ENCODE results near the gene GDE1. TPM values are rescaled to one million over a fixed set of nuclear protein-coding genes. Genes with fewer than 3 reads are reported as not detected.
"Not testable (repeated sequence)": the region's sequence is repeated elsewhere in the genome, so short reads cannot be mapped to it uniquely, and the experiment has no call there.

Gene GDE1
- total RNA-seq, 2 experiments from 2014 or later: 13.8 to 18.1 TPM

DNA sequence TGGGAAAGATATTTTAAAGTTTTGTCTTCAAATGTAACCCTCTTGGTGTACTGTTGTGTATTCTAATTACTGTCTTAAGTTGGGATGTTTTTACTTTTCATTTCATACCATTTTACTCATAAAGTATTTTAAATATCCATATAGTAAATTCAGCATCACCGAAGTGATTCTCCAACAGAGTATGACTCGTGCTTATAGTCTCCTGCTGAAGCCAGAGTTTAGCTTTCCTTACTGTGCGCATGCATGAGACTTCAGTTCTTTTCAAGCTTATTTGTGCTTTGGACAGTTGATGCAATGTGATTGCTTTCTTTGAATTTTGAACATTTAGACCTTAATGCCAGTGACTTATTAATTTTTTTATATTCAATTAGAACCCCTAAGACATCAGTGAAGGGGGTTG is 26.2 kb upstream of the GDE1 start:
- CTCF ChIA-PET: interaction anchor here (0.9 to 1.8 kb wide), 3 partner anchors 7 to 36 kb away, joined by 3 to 6 read pairs (median 3); partner anchors contain the start of gene VPS35L
- H3K9me3 Mint-ChIP-seq (ENCODE audit: low read depth): no peaks in the 10 kb centered on the region
- no peak overlapping the region for H3K27ac Mint-ChIP-seq
- H3K4me1 Mint-ChIP-seq: no peaks in the 10 kb centered on the region
- H3K4me3 Mint-ChIP-seq: no peak overlapping the region
- ATAC-seq: no peak
- peaks cover 22% of the 10 kb centered on the region for H3K36me3 Mint-ChIP-seq (ENCODE audit: low read depth)
- DNase-seq: no peak
- intact Hi-C loops (cut with DNase I, micrococcal nuclease): no loop called here
- no peaks in the 10 kb centered on the region for H3K27me3 Mint-ChIP-seq
- POLR2A ChIA-PET: interaction anchor here (0.7 kb wide), 1 partner anchor 38 kb away, joined by 4 read pairs; no protein-coding TSS in a partner anchor

DNA sequence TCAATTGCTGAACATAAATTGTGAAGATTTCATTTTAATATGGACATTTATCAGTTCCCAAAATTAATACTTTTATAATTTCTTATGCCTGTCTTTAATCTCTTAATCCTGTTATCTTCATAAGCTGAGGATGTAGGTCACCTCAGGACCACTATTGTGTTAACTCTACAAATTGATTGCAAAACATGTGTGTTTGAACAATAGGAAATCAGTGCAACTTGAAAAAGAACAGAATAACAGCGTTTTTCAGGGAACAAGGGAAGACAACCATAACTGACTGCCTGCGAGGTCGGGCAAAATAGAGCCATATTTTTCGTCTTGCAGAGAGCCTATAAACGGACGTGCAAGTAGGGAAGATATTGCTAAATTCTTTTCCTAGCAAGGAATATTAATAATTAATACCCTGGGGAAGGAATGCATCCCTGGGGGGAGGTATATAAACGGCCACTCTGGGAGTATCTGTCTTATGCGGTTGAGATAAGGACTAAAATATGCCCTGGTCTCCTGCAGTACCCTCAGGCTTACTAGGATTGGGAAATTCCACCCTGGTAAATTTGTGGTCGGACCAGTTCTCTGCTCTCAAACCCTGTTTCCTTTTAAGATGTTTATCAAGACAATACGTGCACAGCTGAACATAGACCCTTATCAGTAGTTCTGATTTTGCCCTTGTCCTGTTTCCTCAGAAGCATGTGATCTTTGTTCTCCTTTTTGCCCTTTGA is 21.5 kb upstream of the GDE1 start:
- H3K27ac Mint-ChIP-seq: not testable (repeated sequence)

DNA sequence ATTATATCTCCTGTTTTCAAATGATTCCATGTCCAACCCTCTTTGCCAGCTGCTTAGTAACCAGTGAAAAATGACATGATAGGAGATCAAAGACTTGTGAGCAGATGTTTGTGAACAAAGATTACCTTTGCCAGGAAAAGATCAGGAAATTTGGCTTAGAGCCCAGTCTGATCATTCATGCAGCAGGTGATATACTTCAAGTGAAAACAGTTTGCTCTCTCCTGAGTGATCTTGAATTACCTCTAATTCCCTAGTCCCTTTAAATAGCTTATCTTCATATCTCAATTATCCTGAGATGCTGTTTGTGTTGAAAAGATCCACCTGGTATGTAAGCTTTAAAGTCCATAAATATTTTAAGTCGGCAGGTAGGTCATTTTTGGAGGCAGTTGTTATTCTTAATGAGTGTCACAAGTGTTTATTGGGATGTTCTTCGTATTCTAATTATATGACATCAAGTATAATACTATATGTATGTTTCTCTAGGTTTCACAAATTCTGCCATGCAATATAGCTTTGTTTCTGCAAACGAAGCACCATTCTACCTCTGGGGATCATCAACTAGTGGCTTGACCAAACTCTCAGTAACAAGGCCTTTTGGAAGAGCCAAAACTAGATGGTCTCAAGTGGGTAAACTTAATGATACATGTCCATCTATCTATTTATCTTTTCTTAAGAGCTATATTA is 20.4 kb upstream of the GDE1 start:
- ChIA-PET POLR2A (interaction anchor here (1.1 kb wide), 1 partner anchor 18 kb away, joined by 4 read pairs; no protein-coding TSS in a partner anchor), CTCF (interaction anchor here (1.3 to 1.9 kb wide), 2 partner anchors 13 to 16 kb away, joined by 4 to 7 read pairs; partner anchors contain the start of gene VPS35L)
- Mint-ChIP-seq H3K4me1 (no peaks in the 10 kb centered on the region), H3K9me3 (ENCODE audit: low read depth) (no peaks in the 10 kb centered on the region), H3K4me3 (no peak overlapping the region), H3K27me3 (no peaks in the 10 kb centered on the region), H3K36me3 (ENCODE audit: low read depth) (peaks cover 44% of the 10 kb centered on the region), H3K27ac (no peak overlapping the region)
- no peak for ATAC-seq
- no peak for DNase-seq
- intact Hi-C loops (cut with DNase I, micrococcal nuclease): no loop called here

More for the DNA sequence above, 21.5 kb upstream of the GDE1 start:
- DNase-seq; POLR2A ChIA-PET; H3K27me3 Mint-ChIP-seq; H3K9me3 Mint-ChIP-seq (ENCODE audit: low read depth); H3K4me3 Mint-ChIP-seq; ATAC-seq; H3K4me1 Mint-ChIP-seq; intact Hi-C loops (cut with DNase I, micrococcal nuclease): not testable (repeated sequence)
- peaks cover 44% of the 10 kb centered on the region for H3K36me3 Mint-ChIP-seq (ENCODE audit: low read depth)
- CTCF ChIA-PET: interaction anchor here (1.3 to 1.9 kb wide), 2 partner anchors 12 to 17 kb away, joined by 4 to 7 read pairs; partner anchors contain the start of gene VPS35L

DNA sequence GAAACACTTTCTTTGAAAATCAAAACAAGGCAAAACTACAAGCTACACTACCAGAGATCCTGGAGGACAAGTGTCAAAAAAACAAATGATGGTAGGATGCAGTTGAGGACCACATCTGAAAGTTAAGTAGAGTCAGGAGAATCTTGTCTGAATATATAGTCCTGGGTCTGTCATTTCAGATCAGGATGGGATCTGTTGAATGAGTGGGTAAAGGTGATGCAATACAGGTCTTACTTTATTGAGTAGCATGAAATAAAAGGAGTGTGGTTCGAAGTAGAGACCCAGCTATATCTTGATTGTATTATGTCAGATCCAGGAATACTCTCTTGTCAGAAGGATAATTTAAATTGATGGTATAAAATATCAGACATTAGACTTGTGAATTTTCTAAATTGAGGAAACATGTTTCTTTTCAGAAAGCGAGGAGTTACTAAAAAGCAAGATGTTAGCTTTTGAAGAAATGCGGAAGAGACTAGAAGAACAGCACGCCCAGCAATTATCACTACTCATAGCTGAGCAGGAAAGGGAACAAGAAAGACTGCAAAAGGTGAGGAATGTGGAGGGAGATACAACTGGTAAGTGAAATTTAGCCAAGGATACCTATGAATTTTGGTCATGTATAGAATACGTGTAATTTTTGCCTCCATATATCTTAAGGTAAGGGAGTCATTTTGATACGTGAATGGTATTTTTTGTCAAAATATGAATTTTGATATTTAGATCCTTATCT is 18.5 kb upstream of the GDE1 start:
- CTCF ChIA-PET: interaction anchor here (1.0 to 1.6 kb wide), 2 partner anchors 11 to 14 kb away, joined by 3 to 5 read pairs; no protein-coding TSS in a partner anchor

DNA sequence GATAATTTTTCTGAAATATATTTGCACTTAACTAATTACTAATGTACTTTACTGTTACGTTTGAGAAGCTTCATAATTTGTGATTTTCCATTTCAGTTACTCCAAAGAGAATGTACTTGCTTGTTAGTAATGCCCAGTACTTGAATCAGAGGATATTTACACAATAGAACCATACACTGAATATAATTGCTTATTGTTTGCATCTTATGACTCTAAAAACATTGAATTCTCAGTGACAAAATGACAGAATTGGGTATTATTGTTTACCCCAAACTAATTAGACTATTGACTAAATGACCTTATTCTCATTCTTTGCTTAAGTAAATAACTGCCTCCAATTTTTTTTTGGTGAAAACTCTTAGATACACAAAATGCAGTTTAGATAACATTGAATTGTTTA is 10.7 kb upstream of the GDE1 start:
- H3K9me3 Mint-ChIP-seq (ENCODE audit: low read depth): no peaks in the 10 kb centered on the region
- POLR2A ChIA-PET: no interaction called here

More for the DNA sequence above, 18.5 kb upstream of the GDE1 start:
- Mint-ChIP-seq H3K36me3 (ENCODE audit: low read depth) (peaks cover 57% of the 10 kb centered on the region), H3K27me3 (no peaks in the 10 kb centered on the region), H3K4me3 (no peak overlapping the region), H3K27ac (no peak overlapping the region), H3K4me1 (no peaks in the 10 kb centered on the region), H3K9me3 (ENCODE audit: low read depth) (no peaks in the 10 kb centered on the region)
- ATAC-seq: no peak
- POLR2A ChIA-PET: interaction anchor here (0.7 kb wide), 1 partner anchor 52 kb away, joined by 3 read pairs; no protein-coding TSS in a partner anchor
- intact Hi-C loops (cut with DNase I, micrococcal nuclease): no loop called here
- no peak for DNase-seq

DNA sequence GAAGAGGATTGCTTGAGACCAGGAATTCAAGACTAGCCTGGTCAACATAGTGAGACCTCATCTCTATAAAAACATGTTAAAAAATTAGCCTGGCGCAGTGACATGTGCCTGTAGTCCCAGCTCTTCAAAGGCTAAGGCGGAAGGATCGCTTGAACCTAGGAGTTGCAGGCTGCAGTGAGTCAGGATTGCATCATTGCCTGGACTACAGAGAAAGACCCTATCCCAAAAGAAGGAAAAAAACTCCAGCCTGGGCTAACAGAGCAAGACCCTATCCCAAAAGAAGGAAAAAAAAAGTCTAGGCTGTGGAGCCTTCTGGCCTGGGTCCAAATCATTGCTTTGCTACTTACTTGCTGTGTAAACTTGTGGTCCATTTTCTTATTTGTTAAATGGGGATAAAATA is 6.8 kb upstream of the GDE1 start:
- ATAC-seq (no peak), DNase-seq (no peak)
- intact Hi-C loops (cut with DNase I, micrococcal nuclease): loop anchor here in 1 of 2 experiments (10.0 kb wide), 1 partner anchor 356 kb away; the partner anchor contains the start of gene GPRC5B
- ChIA-PET POLR2A (no interaction called here), CTCF (interaction anchor here (0.6 to 1.8 kb wide), 2 partner anchors 22 to 39 kb away, joined by 3 to 5 read pairs; no protein-coding TSS in a partner anchor)
- Mint-ChIP-seq H3K9me3 (ENCODE audit: low read depth) (no peaks in the 10 kb centered on the region), H3K27ac (no peak overlapping the region), H3K36me3 (ENCODE audit: low read depth) (peaks cover 25% of the 10 kb centered on the region), H3K4me3 (no peak overlapping the region), H3K27me3 (no peaks in the 10 kb centered on the region), H3K4me1 (peaks cover 10% of the 10 kb centered on the region)

More for the DNA sequence above, 10.7 kb upstream of the GDE1 start:
- no peaks in the 10 kb centered on the region for H3K4me1 Mint-ChIP-seq
- H3K27ac Mint-ChIP-seq: no peak overlapping the region
- intact Hi-C loops (cut with DNase I, micrococcal nuclease): no loop called here
- ATAC-seq (no peak), DNase-seq (no peak)
- no peaks in the 10 kb centered on the region for H3K27me3 Mint-ChIP-seq
- no peak overlapping the region for H3K4me3 Mint-ChIP-seq
- peaks cover 37% of the 10 kb centered on the region for H3K36me3 Mint-ChIP-seq (ENCODE audit: low read depth)
- CTCF ChIA-PET: no interaction called here

DNA sequence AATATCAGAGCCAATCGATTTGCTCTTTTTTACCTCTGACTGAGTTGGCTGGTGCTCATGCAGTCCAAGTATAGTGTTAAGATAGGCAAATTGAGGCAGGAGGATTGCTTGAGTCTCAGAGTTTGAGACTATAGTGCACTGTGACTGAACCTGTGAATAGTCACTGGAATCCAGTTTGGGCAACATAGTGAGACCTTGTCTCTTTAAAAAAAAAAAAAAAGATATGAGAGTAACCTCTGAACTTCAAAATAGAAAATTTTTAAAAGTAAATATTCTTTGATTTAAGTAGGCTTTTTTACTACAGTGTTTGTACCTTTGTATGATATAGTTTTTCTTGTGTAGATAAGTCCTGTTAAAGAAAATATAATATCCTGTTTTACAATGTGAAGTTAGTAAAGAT is 5.3 kb upstream of the GDE1 start:
- no peak overlapping the region for H3K4me3 Mint-ChIP-seq
- POLR2A ChIA-PET: no interaction called here
- CTCF ChIA-PET: interaction anchor here (1.0 to 1.7 kb wide), 3 partner anchors 15 to 33 kb away, joined by 3 to 4 read pairs (median 3); no protein-coding TSS in a partner anchor

DNA sequence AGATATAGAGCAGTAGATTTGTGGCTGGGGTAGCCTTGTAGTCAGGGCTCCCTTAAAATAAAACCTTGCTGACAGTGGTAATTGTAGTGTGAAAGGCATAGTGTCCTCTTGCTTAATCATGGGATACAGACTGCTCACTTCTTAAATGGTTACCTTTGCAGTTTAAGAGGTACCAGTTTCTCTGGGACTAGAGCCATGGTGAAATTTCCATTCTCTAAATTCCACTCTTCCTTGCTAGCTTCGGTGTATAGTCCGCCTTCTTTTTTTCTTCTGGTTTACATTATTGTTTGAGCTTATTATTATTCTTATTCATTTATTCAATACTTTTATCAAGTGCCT is 3.5 kb upstream of the GDE1 start:
- Mint-ChIP-seq H3K9me3 (ENCODE audit: low read depth) (no peaks in the 10 kb centered on the region), H3K36me3 (ENCODE audit: low read depth) (peaks cover 17% of the 10 kb centered on the region), H3K27me3 (no peaks in the 10 kb centered on the region), H3K4me3 (peak overlapping the region; percentile 95), H3K4me1 (peaks cover 25% of the 10 kb centered on the region), H3K27ac (no peak overlapping the region)
- intact Hi-C loops (cut with DNase I, micrococcal nuclease): loop anchor here in 1 of 2 experiments (10.0 kb wide), 1 partner anchor 359 kb away; the partner anchor contains the start of gene GPRC5B
- ChIA-PET CTCF (interaction anchor here (1.0 to 1.8 kb wide), 2 partner anchors 29 to 382 kb away, joined by 3 to 4 read pairs; no protein-coding TSS in a partner anchor), POLR2A (interaction anchor here (2.3 kb wide), 1 partner anchor 30 kb away, joined by 27 read pairs; the partner anchor contains the start of gene VPS35L)
- DNase-seq (no peak), ATAC-seq (no peak)

More for the DNA sequence above, 5.3 kb upstream of the GDE1 start:
- peaks cover 19% of the 10 kb centered on the region for H3K36me3 Mint-ChIP-seq (ENCODE audit: low read depth)
- H3K9me3 Mint-ChIP-seq (ENCODE audit: low read depth): no peaks in the 10 kb centered on the region
- intact Hi-C loops (cut with DNase I, micrococcal nuclease): loop anchor here in 1 of 2 experiments (10.0 kb wide), 1 partner anchor 358 kb away; the partner anchor contains the start of gene GPRC5B
- H3K27ac Mint-ChIP-seq: no peak overlapping the region
- ATAC-seq: no peak
- no peak for DNase-seq
- H3K27me3 Mint-ChIP-seq: no peaks in the 10 kb centered on the region
- peaks cover 14% of the 10 kb centered on the region for H3K4me1 Mint-ChIP-seq

DNA sequence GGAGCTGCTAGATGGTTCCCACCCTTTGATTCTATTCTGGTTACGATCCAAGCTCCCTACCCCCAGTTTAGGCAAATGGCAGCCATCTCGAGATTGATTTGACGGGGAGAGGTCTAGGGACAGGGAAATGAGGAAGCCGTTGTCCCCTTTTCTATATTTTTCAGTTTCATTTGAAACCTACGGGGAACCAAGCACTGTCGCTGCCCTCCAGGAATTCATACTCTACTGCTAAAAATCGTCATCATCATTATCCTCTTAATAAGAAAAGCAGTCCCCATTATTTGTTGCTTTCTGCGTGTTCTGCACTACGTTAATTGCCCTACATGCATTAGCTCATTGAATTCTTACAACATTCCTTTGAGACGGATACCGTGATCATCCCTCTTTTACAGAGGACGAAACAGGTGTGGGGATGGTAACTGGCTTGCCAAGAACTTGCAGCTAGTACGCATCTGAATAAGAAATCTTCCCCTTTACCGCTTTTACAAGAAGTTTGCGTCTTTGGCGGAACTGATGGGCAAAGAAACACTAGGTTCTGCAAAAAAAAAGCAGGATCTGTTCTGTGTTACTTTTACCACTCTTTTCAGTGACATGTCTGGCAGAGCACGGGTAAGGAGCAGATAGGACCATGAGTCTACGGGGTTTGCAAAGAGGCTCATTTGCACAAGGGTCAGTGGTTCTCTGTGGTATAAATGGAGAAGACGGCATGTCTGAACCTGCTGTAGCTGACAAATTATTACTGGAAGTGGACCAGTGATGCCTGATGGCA is 2.9 kb upstream of the GDE1 start:
- ATAC-seq (no peak), DNase-seq (no peak)
- Mint-ChIP-seq H3K27me3 (no peaks in the 10 kb centered on the region), H3K9me3 (ENCODE audit: low read depth) (no peaks in the 10 kb centered on the region), H3K4me1 (peaks cover 28% of the 10 kb centered on the region), H3K27ac (peak overlapping the region; percentile 65), H3K36me3 (ENCODE audit: low read depth) (peaks cover 16% of the 10 kb centered on the region), H3K4me3 (peak overlapping the region; percentile 95)
- POLR2A ChIA-PET: interaction anchor here (0.7 to 2.3 kb wide), 2 partner anchors 17 to 30 kb away, joined by 4 to 27 read pairs; partner anchors contain the start of gene VPS35L
- intact Hi-C loops (cut with DNase I, micrococcal nuclease): loop anchor here (1.0 to 10.0 kb wide), 5 partner anchors 360 to 1218 kb away; partner anchors contain the start of genes ARL6IP1 (in 1 of the 2), COQ7 (in 1 of the 2), GPRC5B (in 1 of the 2) and THUMPD1 (in 1 of the 2)
- CTCF ChIA-PET: interaction anchor here (1.0 to 2.2 kb wide), 3 partner anchors 29 to 383 kb away, joined by 3 to 15 read pairs (median 4); partner anchors contain the start of gene VPS35L

DNA sequence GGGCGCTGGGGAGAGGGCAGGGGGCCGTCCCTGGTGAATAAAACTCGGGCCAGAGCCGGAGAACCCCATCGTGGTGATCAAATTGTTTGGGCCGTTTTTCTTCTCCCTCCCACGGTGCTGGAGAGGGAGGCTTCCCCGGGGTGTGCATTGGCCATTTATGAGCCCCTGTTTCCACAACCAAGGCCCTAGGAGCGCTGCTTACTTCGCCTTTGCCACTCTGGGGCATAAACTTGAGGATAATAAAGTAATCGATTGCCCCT is 2.4 kb upstream of the GDE1 start:
- POLR2A ChIA-PET: interaction anchor here (0.7 to 2.3 kb wide), 2 partner anchors 18 to 31 kb away, joined by 4 to 27 read pairs; partner anchors contain the start of gene VPS35L
- intact Hi-C loops (cut with DNase I, micrococcal nuclease): loop anchor here (1.0 to 10.0 kb wide), 5 partner anchors 361 to 1218 kb away; partner anchors contain the start of genes ARL6IP1 (in 1 of the 2), COQ7 (in 1 of the 2), GPRC5B (in 1 of the 2) and THUMPD1 (in 1 of the 2)
- CTCF ChIA-PET: interaction anchor here (1.0 to 2.2 kb wide), 2 partner anchors 30 to 32 kb away, joined by 3 to 15 read pairs; partner anchors contain the start of gene VPS35L

More for the DNA sequence above, 2.4 kb upstream of the GDE1 start:
- peaks cover 15% of the 10 kb centered on the region for H3K36me3 Mint-ChIP-seq (ENCODE audit: low read depth)
- H3K4me1 Mint-ChIP-seq: peaks cover 28% of the 10 kb centered on the region
- ATAC-seq (no peak), DNase-seq (no peak)
- H3K4me3 Mint-ChIP-seq: peak overlapping the region; percentile 95
- peak overlapping the region; percentile 65 for H3K27ac Mint-ChIP-seq
- H3K27me3 Mint-ChIP-seq: no peaks in the 10 kb centered on the region
- H3K9me3 Mint-ChIP-seq (ENCODE audit: low read depth): no peaks in the 10 kb centered on the region
